Measurements from ENCODE around the gene SLC25A45.

GRCh38 chr11:65393513-65394079 is 11.2 kb upstream of the SLC25A45 start:
- no peak for TF ChIP-seq CTCF (IDR thresholded peaks at IDR 0.05)
- no peak for TF ChIP-seq EZH2 (IDR thresholded peaks at IDR 0.05; ENCODE audit: borderline replicate concordance, insufficient read depth, low read depth, low read length, poor library complexity, severe bottlenecking)

Data from B cell (primary cell).